ENCODE measurements around the gene NME7. TPM values are rescaled to one million over a fixed set of nuclear protein-coding genes. Genes with fewer than 3 reads are reported as not detected.

The NME7 gene
- total RNA-seq, 2 experiments from 2014 or later = 18.9 to 22.4 TPM

DNA sequence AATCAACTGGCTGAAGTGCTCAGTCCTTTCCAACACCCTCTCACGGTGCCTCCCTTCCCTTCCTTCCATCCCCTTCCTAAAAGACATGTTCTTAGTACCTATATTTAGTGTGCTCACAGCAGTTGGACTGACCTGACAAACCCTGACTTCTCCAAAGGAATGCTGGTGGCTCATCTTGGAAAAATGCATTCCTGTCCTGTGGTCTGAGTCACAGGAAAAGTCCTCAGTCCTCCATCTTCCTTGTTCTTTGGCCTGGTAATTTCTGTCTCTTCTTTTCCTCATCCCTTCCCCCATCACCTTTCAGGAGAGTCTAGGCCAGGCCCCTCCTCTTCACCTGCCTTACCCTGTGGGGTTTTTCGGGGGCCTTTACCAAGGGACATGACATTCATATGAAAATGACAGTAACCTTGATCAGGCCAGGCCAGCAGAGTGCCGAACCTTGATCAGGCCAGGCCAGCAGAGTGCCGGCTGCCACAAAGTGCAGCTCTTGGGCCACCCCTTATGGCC lies 253.9 kb downstream of the NME7 start:
- peaks cover 19% of the 10 kb centered on the region for H3K4me1 Mint-ChIP-seq
- no peaks in the 10 kb centered on the region for H3K9me3 Mint-ChIP-seq
- no peaks in the 10 kb centered on the region for H3K27me3 Mint-ChIP-seq
- peaks cover 16% of the 10 kb centered on the region for H3K36me3 Mint-ChIP-seq
- no peak overlapping the region for H3K27ac Mint-ChIP-seq
- no peak overlapping the region for H3K4me3 Mint-ChIP-seq
- no peak for DNase-seq

DNA sequence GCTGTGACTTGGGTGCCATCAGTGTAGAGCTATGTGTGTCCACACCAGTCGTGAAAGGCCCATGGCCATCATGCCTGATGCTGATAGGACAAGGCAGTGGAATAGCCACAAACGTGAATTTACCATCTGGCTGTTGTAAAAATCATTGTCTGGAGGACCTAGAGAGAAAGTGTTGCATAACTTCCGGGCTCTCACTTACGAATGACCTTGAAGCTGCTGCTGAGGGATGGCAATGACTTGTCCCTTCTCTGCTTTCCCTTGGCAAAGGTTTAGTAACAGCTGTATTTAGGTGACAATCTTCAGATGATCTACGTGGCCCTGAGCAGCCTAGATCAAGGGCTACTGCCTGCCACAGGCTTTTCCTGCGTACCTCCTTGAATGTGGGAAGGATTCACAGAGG lies 255.4 kb downstream of the NME7 start:
- H3K27ac Mint-ChIP-seq = no peak overlapping the region
- H3K4me3 Mint-ChIP-seq = no peak overlapping the region
- H3K4me1 Mint-ChIP-seq = peaks cover 32% of the 10 kb centered on the region
- no peaks in the 10 kb centered on the region for H3K9me3 Mint-ChIP-seq
- H3K36me3 Mint-ChIP-seq = peaks cover 16% of the 10 kb centered on the region
- peaks cover 7% of the 10 kb centered on the region for H3K27me3 Mint-ChIP-seq
- no peak for DNase-seq

DNA sequence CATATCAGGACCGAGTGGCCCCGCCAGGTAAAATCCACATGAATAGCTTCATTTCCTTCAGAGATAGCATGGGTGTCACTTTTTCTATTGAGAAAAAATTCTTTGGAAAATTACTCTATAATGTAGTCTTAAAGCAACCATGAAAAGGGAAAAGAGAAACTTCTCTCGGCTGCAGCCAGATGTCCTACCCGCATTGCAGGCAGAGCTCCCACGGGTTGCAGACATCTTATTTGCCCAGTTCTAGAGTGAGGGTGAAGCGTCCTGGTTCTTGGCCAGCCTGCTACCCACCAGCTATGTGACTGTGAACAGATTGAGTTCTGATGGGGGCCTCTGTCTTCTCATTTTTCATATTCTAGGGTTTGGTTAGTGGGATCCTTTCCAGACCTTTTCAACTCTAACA lies 256.1 kb downstream of the NME7 start:
- DNase-seq = no peak
- Mint-ChIP-seq H3K4me3 (no peak overlapping the region), H3K36me3 (peaks cover 16% of the 10 kb centered on the region), H3K4me1 (peaks cover 34% of the 10 kb centered on the region), H3K27ac (no peak overlapping the region), H3K27me3 (peaks cover 9% of the 10 kb centered on the region), H3K9me3 (no peaks in the 10 kb centered on the region)

DNA sequence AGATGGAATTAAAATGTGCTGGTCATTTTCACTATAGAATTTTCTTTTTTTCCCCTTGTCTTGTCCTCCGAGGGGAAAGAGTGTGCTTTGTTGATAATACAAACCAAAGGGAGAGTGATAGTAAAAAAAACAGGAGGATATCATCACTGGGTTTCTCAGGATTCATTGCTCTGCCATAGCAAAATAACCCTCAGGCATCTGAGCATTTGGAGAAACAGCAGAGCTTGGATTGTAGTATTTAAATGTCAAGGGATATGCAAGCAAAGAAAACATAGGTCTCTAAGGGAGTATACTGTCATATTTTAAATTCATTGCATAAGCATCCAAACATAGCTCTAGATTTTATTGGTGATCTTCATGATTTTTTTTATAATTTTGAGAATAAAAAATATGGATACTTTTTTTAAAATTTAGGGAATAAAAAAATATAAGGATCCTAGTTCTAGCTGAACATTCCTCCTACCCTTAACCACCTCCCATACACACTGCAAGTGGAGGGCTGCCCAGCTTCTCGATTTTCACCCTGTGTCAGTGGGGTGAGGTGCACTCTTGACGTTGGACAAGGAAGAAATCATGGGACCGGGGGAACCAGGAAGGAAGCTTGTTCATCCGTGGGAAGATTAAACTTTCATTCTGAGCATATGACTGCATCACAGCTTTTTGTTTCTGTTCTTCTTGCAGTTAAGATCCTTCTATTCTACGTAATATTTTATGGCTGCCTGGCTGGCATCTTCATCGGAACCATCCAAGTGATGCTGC lies 256.7 kb downstream of the NME7 start:
- Mint-ChIP-seq H3K4me3 (no peak overlapping the region), H3K27ac (peak overlapping the region; percentile 25), H3K27me3 (peaks cover 9% of the 10 kb centered on the region), H3K9me3 (no peaks in the 10 kb centered on the region), H3K36me3 (peaks cover 12% of the 10 kb centered on the region), H3K4me1 (peaks cover 31% of the 10 kb centered on the region)
- DNase-seq = no peak

DNA sequence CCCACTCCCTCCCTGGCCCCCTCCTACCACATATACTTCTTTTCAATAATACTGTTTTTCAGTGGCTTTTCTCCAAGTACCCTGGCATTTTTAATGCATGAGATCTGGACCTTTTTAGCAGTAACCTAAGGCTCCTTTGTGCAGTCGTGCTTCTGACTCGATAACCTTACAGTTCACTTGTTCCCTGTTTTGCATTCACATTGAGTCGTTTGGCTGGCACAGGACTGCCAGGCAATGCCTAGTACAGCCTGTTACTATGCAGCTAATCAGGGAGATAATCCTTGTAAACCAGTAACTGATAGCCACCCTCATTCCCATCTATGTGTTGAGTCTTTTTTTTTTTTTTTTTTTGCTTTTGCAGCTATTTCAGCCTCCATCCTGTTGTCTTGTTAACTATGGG lies 257.4 kb downstream of the NME7 start:
- peaks cover 12% of the 10 kb centered on the region for H3K36me3 Mint-ChIP-seq
- no peaks in the 10 kb centered on the region for H3K9me3 Mint-ChIP-seq
- H3K4me1 Mint-ChIP-seq = peaks cover 31% of the 10 kb centered on the region
- H3K4me3 Mint-ChIP-seq = no peak overlapping the region
- H3K27ac Mint-ChIP-seq = peak overlapping the region; percentile 25
- H3K27me3 Mint-ChIP-seq = peaks cover 9% of the 10 kb centered on the region
- DNase-seq = no peak

DNA sequence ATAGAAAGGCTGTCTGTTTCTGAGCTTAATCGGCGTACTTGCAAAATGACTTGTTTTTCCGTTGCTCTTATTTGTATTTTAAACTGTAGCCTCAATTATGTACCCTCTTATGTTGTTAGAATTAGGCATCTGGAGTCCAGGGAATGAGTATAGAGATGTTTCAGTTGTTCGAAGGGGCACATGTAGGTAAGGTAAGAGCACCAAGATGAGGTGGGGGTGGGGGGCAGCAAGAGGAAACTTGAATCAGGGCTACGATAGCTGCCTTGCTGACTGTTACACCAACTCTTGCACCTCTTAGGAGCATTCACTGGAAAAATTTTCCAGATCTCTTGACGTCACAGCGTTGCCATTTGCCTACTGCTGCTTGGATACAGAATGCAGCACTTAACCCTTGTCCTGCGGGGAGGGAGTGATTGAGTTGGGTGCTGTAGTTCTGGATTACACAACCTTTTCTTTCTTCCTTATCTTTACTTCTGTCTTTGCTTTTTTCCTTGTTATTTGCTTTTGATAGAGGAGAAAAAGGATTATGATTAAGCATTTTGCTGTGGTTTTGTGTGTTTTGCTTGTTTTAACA lies 257.9 kb downstream of the NME7 start:
- H3K36me3 Mint-ChIP-seq = peaks cover 12% of the 10 kb centered on the region
- H3K4me3 Mint-ChIP-seq = no peak overlapping the region

DNA sequence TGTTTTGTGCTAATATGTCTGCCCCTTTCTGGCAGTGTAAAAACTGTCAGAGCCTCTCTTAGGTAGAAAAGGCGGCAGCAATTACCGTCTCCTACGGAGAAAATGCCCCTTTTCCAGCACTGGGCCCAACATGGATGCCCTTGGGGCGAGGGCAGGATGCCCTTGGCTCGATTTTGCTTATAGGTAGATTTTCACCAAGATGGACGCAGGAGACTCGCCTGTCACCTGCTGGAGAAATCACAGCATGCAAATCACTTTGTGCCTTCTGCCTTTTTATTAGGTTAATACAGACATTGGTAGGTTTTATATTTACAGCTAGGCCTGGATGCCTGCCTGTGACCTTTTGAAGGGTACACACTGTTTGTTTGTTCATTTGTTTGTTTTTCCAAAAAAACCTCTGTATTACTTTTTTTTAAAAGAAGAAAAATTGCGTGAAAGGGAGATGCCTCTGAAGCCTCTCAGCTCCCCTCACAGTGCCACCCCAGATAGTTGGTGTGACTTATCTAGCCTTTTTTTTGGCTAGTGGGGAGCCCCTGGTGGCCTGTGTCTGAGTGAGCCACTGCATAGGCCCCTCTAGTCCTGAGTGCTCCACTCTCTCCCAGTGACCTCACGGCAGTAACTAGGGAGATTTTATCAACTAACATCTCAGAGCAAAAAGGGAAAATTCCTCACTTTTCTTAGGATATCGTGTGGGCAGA lies 258.6 kb downstream of the NME7 start:
- H3K27me3 Mint-ChIP-seq = peaks cover 9% of the 10 kb centered on the region
- peaks cover 12% of the 10 kb centered on the region for H3K36me3 Mint-ChIP-seq
- H3K9me3 Mint-ChIP-seq = no peaks in the 10 kb centered on the region
- DNase-seq = no peak
- peak overlapping the region; percentile 24 for H3K4me3 Mint-ChIP-seq
- H3K4me1 Mint-ChIP-seq = peaks cover 36% of the 10 kb centered on the region
- H3K27ac Mint-ChIP-seq = no peak overlapping the region

More for the DNA sequence above, 257.9 kb downstream of the NME7 start:
- no peak for DNase-seq
- Mint-ChIP-seq H3K27ac (no peak overlapping the region), H3K27me3 (peaks cover 9% of the 10 kb centered on the region), H3K9me3 (no peaks in the 10 kb centered on the region), H3K4me1 (peaks cover 36% of the 10 kb centered on the region)

DNA sequence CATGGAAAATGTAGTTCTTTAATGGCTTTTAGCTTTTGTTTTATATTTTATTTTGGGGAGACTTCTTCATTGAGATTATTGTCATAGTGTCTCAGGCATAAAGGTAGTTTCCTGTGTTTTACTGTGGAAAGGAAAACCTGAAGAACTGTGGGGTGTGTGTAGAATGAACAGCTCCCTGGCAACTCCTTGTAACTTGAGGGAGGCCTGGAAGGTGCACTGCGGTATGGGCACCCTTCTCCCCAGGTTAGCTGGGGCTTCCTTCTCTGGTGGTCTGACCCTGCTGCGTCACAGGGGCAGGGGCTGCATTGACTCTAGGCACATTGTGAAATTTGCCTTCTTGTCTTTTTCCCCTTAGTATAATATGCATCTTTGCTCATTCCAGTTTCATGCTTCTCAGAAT lies 259.4 kb downstream of the NME7 start:
- Mint-ChIP-seq H3K27ac (peak overlapping the region; percentile 19), H3K27me3 (peaks cover 9% of the 10 kb centered on the region), H3K36me3 (peaks cover 7% of the 10 kb centered on the region), H3K4me1 (peaks cover 36% of the 10 kb centered on the region), H3K4me3 (peak overlapping the region; percentile 79), H3K9me3 (no peaks in the 10 kb centered on the region)
- DNase-seq = no peak

DNA sequence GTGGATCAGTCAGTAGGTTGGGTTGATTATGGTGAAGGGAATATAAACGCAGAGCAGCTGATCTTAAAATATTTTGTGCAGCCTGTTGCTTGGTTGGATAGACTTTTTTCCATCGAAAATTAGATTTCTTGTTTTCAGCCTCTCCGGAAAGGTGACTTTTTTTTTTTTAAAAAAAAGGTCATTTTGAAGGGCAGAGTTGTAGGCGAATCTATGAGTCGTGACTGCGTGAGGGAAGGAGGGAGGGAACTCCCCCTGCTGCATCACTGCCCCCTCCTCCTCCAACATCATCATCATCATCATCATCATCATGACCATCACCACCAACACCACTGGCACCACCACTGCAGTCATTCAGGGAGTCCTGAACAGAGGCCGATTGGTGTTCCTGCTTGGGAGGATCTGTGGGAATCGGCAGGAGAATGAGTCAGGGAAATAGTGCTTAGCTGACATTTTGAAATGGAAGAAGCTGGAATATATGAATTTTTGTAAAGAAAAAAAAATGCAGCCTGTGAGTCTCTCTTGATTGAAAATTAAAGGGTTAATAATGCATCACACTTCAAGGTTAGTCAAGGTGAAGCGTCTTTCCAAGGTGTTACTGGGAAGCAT lies 259.9 kb downstream of the NME7 start:
- peaks cover 9% of the 10 kb centered on the region for H3K27me3 Mint-ChIP-seq
- peaks cover 36% of the 10 kb centered on the region for H3K4me1 Mint-ChIP-seq
- peak overlapping the region; percentile 79 for H3K4me3 Mint-ChIP-seq
- H3K9me3 Mint-ChIP-seq = no peaks in the 10 kb centered on the region
- peak overlapping the region; percentile 67 for H3K27ac Mint-ChIP-seq
- H3K36me3 Mint-ChIP-seq = peaks cover 7% of the 10 kb centered on the region
- peak; percentile 18 for DNase-seq

DNA sequence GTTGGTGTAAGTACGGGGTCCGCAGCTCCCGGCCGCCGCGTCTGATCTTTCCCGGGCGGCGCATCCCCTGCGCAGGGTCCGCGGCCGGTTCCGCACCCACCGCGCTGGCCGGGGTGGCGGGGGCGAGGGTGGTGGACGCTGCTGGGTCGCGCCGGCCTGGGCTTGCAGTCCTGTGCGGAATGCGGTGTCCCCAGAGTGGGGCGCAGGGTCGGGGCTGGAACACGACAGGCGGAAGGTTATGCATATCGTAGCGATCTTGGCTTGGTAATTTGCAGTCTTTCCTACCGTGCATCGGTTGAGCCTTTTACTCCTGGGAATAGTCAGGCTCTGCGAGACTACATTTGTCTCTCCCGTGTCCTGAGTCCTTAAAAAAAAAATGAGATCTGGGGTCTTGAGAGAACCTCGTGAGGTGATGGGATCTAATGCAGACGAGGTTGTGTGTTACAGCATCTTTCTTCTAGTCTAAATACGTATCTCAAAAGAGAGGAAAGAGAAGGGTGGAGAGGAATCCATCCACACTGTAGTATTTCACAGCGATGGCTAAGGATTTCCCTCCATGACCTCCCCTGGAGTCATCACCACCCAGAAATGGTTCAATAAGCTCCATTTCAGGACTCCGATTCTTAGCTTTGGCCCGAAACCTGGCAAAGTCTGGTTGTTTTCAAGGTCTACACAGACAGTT lies 260.5 kb downstream of the NME7 start:
- peak overlapping the region; percentile 2 for H3K27ac Mint-ChIP-seq
- H3K4me3 Mint-ChIP-seq = peak overlapping the region; percentile 87
- H3K9me3 Mint-ChIP-seq = no peaks in the 10 kb centered on the region
- peaks cover under 1% of the 10 kb centered on the region for H3K36me3 Mint-ChIP-seq
- peaks cover 36% of the 10 kb centered on the region for H3K4me1 Mint-ChIP-seq
- peaks cover 9% of the 10 kb centered on the region for H3K27me3 Mint-ChIP-seq
- peak; percentile 25 for DNase-seq

DNA sequence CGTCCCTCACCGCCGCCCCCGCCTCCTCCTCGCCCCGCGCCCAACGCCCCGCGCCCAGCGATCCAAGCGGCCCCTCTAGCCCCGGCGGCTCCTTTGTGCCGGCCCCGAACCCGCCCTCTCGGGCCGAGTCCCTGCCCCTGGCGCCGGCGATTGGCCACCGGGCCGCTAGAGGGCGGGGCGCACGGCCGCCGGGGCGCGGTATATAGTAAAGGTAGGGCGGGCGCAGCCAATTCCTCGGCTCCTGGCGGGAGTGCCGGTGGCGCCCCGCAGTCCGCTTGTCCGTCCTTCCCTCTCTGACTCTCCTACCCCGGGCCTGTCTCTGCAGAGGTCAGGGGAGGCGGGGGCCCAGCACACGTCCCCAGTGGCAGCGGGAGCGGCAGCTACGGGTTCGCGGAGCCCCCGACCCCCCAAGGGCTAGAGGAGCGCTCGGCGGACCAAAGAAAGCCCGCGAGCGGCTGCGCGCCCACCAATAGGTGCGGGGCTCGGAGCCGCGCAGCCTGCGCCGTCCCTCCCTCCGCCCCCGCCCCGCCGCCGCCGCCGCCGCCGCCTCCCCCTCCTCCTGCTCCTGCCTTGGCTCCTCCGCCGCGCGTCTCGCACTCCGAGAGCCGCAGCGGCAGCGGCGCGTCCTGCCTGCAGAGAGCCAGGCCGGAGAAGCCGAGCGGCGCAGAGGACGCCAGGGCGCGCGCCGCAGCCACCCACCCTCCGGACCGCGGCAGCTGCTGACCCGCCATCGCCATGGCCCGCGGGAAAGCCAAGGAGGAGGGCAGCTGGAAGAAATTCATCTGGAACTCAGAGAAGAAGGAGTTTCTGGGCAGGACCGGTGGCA lies 261.3 kb downstream of the NME7 start, which contains the start of gene ATP1B1:
Gene ATP1B1, plus strand, starts transcription at position 596 of the 826 bp plus-strand sequence. Its CDS starts 140 bp downstream, at position 736.
- DNase-seq = peak; percentile 89
- H3K36me3 Mint-ChIP-seq = no peaks in the 10 kb centered on the region
- no peaks in the 10 kb centered on the region for H3K9me3 Mint-ChIP-seq
- peak within 1 kb of the TSS; percentile 77 for H3K27ac Mint-ChIP-seq
- peak within 1 kb of the TSS; percentile 87 for H3K4me3 Mint-ChIP-seq
- H3K27me3 Mint-ChIP-seq = peaks cover 9% of the 10 kb centered on the region
- H3K4me1 Mint-ChIP-seq = peaks cover 36% of the 10 kb centered on the region

DNA sequence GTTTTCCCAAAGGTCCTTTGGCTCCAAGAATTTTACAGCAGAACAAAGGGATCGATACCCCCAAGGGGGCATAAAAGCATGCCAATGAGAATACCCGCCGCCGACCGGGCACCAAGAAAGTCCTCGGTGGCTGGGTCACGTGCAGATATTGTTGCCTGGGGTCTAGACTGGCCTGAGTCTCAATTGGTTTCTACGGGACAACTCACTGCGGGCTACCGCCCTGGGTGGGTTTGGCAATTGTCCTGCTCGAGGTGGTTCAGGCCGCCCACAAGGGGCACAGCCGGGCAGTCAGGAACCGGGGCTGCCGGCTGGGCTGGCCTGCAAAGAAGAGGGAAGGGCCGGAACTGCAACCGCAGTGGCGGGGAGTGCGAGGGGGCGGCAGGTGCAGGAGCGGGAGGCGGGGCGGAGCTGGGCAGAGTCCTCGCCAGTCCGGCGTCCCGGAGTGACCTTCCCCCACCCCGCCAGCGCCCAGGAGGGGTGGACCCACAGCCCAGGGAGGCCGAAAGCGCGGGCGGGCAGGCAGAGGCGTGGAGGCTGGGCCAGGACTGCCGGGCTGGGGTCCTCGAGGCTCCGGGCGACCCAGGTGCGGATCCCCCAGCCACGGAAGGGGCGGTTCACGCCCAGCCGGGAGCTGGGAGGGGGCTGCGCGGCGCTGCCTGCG lies 262.0 kb downstream of the NME7 start:
- H3K27ac Mint-ChIP-seq = no peak overlapping the region
- peak; percentile 47 for DNase-seq
- H3K4me3 Mint-ChIP-seq = peak overlapping the region; percentile 73
- H3K27me3 Mint-ChIP-seq = peaks cover 9% of the 10 kb centered on the region
- H3K36me3 Mint-ChIP-seq = no peaks in the 10 kb centered on the region
- peaks cover 34% of the 10 kb centered on the region for H3K4me1 Mint-ChIP-seq
- no peaks in the 10 kb centered on the region for H3K9me3 Mint-ChIP-seq

DNA sequence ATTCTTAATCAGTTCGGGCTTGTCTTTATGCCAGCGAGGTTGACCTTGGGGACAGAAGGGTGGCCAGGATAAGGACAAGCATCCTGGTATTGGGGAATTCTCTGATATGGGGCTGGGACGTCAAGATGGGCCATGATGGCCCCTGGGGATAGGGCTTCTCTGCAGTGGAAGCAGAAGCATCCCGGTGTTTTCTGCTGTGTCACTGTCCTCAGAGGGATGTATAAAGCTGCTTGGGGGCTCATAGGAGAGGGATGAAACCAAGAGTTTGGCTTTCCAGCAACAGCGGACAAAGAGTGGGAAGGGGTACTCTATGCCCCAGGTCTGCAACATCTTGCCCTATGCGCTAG lies 262.5 kb downstream of the NME7 start:
- Mint-ChIP-seq H3K4me1 (peaks cover 29% of the 10 kb centered on the region), H3K27me3 (peaks cover 9% of the 10 kb centered on the region), H3K36me3 (no peaks in the 10 kb centered on the region), H3K27ac (no peak overlapping the region), H3K9me3 (no peaks in the 10 kb centered on the region), H3K4me3 (peak overlapping the region; percentile 73)
- no peak for DNase-seq
